GM18861 (cell line): ENCODE results near the gene KLHL9.
"Not testable (repeated sequence)": the region's sequence is repeated elsewhere in the genome, so short reads cannot be mapped to it uniquely, and the experiment has no call there.

Source experiments
- ATAC-seq: cut with Tn5 transposase; IDR thresholded peaks from one replicate; pipeline ENCODE4 v1.9.1; 2021; ENCODE audit not compliant: unreplicated experiment

KLHL9 gene

GRCh38 chr9:21334701-21335632 lies at the start of gene KLHL9:
KLHL9 (minus strand) TSS chr9:21335404; CDS start chr9:21334859, 545 bp downstream.
- peak; percentile 79 for ATAC-seq

GRCh38 chr9:21383627-21384026 lies 48.4 kb upstream of the KLHL9 start:
- ATAC-seq: no peak

- ATAC-seq: peak; percentile 97
Observed at GRCh38 chr9:21381448-21382339, 46.5 kb upstream of the KLHL9 start.

- ATAC-seq: not testable (repeated sequence)
Observed at GRCh38 chr9:21371467-21371866, 36.3 kb upstream of the KLHL9 start.

- ATAC-seq: no peak
Observed at GRCh38 chr9:21367957-21368356, 32.8 kb upstream of the KLHL9 start, which contains the start of gene IFNA13. IFNA13 (minus strand) TSS chr9:21368057; CDS start chr9:21368010, 47 bp downstream.

- ATAC-seq: peak; percentile 95
Observed at GRCh38 chr9:21367169-21367568, 32.0 kb upstream of the KLHL9 start.

- no peak for ATAC-seq
Observed at GRCh38 chr9:21362287-21362686, 27.1 kb upstream of the KLHL9 start.

- peak; percentile 96 for ATAC-seq
Observed at GRCh38 chr9:21357479-21358460, 22.6 kb upstream of the KLHL9 start.

GRCh38 chr9:21350787-21351186 lies 15.6 kb upstream of the KLHL9 start, which contains the start of gene IFNA6:
IFNA6 (minus strand) TSS chr9:21350887; CDS start chr9:21350887, 0 bp downstream.
- ATAC-seq: no peak

GRCh38 chr9:21348430-21348970 lies 13.3 kb upstream of the KLHL9 start:
- no peak for ATAC-seq

GRCh38 chr9:21340735-21341134 lies 5.5 kb upstream of the KLHL9 start:
- ATAC-seq: no peak

- no peak for ATAC-seq
Observed at GRCh38 chr9:21336457-21336856, 1.3 kb upstream of the KLHL9 start.

GRCh38 chr9:21333226-21333625 lies 2.0 kb downstream of the KLHL9 start:
- no peak for ATAC-seq

- ATAC-seq: no peak
Observed at GRCh38 chr9:21331676-21332402, 3.4 kb downstream of the KLHL9 start.

- ATAC-seq: peak; percentile 81
Observed at GRCh38 chr9:21326526-21327139, 8.6 kb downstream of the KLHL9 start.

GRCh38 chr9:21324047-21324446 lies 11.2 kb downstream of the KLHL9 start:
- no peak for ATAC-seq

- ATAC-seq: no peak
Observed at GRCh38 chr9:21322911-21323461, 12.2 kb downstream of the KLHL9 start.

GRCh38 chr9:21320465-21320864 lies 14.7 kb downstream of the KLHL9 start:
- no peak for ATAC-seq
